ENCODE results near the gene NUDT4B.
"Not testable (repeated sequence)": the region's sequence is repeated elsewhere in the genome, so short reads cannot be mapped to it uniquely, and the experiment has no call there.

DNA sequence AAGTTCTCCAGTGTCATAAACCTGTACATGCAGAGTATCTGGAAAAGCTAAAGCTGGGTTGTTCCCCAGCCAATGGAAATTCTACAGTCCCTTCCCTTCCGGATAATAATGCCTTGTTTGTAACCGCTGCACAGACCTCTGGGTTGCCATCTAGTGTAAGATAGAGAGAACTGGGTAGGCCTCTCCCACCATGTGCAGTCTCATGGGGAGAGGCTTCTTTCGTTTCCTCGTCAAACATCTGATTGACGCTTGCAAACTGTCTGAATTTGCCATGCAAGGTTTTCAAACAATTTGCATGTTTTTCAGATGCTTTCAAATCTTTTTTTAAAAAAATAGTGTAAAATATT is 734 bp downstream of the NUDT4B start:
- TF ChIP-seq KDM1A (IDR thresholded peaks at IDR 0.05; ENCODE audit: borderline replicate concordance); BRCA1 (IDR thresholded peaks at IDR 0.05; ENCODE audit: low read depth, low read length); BACH1 (IDR thresholded peaks at IDR 0.05; ENCODE audit: borderline replicate concordance); POLR2AphosphoS5 (IDR thresholded peaks at IDR 0.05; ENCODE audit: low read length); SUZ12 (IDR thresholded peaks at IDR 0.05; ENCODE audit: unreplicated experiment); NFXL1 (IDR thresholded peaks at IDR 0.05; ENCODE audit: borderline replicate concordance); RFX5 (IDR thresholded peaks at IDR 0.05; ENCODE audit: low read depth, low read length); SPI1 (IDR thresholded peaks at IDR 0.05; ENCODE audit: borderline replicate concordance, insufficient read depth, low read depth, low read length); TAF1 (IDR thresholded peaks at IDR 0.05; ENCODE audit: borderline replicate concordance, low read depth, low read length); CBFB (IDR thresholded peaks at IDR 0.05; ENCODE audit: low read depth); FOXM1 (IDR thresholded peaks at IDR 0.05; ENCODE audit: low read depth, low read length); EZH2 (IDR thresholded peaks at IDR 0.05; ENCODE audit: borderline replicate concordance, control insufficient read depth, low read depth, low read length): not testable (repeated sequence)
- TF ChIP-seq, protein P1, sequence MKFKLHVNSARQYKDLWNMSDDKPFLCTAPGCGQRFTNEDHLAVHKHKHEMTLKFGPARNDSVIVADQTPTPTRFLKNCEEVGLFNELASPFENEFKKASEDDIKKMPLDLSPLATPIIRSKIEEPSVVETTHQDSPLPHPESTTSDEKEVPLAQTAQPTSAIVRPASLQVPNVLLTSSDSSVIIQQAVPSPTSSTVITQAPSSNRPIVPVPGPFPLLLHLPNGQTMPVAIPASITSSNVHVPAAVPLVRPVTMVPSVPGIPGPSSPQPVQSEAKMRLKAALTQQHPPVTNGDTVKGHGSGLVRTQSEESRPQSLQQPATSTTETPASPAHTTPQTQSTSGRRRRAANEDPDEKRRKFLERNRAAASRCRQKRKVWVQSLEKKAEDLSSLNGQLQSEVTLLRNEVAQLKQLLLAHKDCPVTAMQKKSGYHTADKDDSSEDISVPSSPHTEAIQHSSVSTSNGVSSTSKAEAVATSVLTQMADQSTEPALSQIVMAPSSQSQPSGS (IDR thresholded peaks at IDR 0.05; ENCODE audit: low read length), result not testable (repeated sequence)
- TF ChIP-seq, protein P2, sequence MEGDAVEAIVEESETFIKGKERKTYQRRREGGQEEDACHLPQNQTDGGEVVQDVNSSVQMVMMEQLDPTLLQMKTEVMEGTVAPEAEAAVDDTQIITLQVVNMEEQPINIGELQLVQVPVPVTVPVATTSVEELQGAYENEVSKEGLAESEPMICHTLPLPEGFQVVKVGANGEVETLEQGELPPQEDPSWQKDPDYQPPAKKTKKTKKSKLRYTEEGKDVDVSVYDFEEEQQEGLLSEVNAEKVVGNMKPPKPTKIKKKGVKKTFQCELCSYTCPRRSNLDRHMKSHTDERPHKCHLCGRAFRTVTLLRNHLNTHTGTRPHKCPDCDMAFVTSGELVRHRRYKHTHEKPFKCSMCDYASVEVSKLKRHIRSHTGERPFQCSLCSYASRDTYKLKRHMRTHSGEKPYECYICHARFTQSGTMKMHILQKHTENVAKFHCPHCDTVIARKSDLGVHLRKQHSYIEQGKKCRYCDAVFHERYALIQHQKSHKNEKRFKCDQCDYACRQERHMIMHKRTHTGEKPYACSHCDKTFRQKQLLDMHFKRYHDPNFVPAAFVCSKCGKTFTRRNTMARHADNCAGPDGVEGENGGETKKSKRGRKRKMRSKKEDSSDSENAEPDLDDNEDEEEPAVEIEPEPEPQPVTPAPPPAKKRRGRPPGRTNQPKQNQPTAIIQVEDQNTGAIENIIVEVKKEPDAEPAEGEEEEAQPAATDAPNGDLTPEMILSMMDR (IDR thresholded peaks at IDR 0.05 in 2 of 3, conservative IDR thresholded peaks at IDR 0.05 in 1 of 3; ENCODE audit: control insufficient read depth in 2 of 3, extremely low read depth in 1 of 3, insufficient read depth in 1 of 3, low read depth in 3 of 3, low read length in 3 of 3), result not testable (repeated sequence)
